Stimulated activated CD8-positive, alpha-beta memory T cell treated with anti-CD3 and anti-CD28 coated beads, Interleukin-15, amount 100 ng/mL, for 4 hours (primary cell): Measurements from ENCODE around the gene ZNF296.

ENCODE experiments used
- DNase-seq, 2 donors: peaks; one replicate each; pipeline ENCODE4 v3.0.0-alpha.2; 2020; ENCODE audit warnings: low read depth in 2 of 2

The ZNF296 gene

GRCh38 chr19:45059258-45059965 is 16.9 kb downstream of the ZNF296 start:
- peak; percentile 48 to 70 for DNase-seq

GRCh38 chr19:45058622-45059159 is 17.6 kb downstream of the ZNF296 start:
- DNase-seq: no peak

- DNase-seq: no peak
Observed at GRCh38 chr19:45057444-45057843, 18.8 kb downstream of the ZNF296 start.

- DNase-seq: no peak
Observed at GRCh38 chr19:45056831-45057230, 19.4 kb downstream of the ZNF296 start.

GRCh38 chr19:45051929-45052579 is 24.2 kb downstream of the ZNF296 start:
- no peak for DNase-seq

GRCh38 chr19:45050036-45050435 is 26.2 kb downstream of the ZNF296 start:
- no peak for DNase-seq

GRCh38 chr19:45049073-45049736 is 27.1 kb downstream of the ZNF296 start:
- DNase-seq: no peak

GRCh38 chr19:45047188-45047797 is 29.0 kb downstream of the ZNF296 start:
- DNase-seq: no peak

GRCh38 chr19:45046355-45046754 is 29.9 kb downstream of the ZNF296 start:
- no peak for DNase-seq

GRCh38 chr19:45045671-45046353 is 30.5 kb downstream of the ZNF296 start:
- no peak for DNase-seq

GRCh38 chr19:45041125-45041524 is 35.2 kb downstream of the ZNF296 start:
- DNase-seq: no peak

- no peak for DNase-seq
Observed at GRCh38 chr19:45040059-45040771, 36.1 kb downstream of the ZNF296 start.

GRCh38 chr19:45038931-45039893 is 37.1 kb downstream of the ZNF296 start, which contains the start of gene CLASRP:
TSS of gene CLASRP (plus strand) at chr19:45039045. CDS start at chr19:45040213, 1,168 bp downstream.
- peak; percentile 70 to 71 for DNase-seq

GRCh38 chr19:45037393-45038169 is 38.7 kb downstream of the ZNF296 start:
- no peak for DNase-seq

GRCh38 chr19:45035755-45036154 is 40.5 kb downstream of the ZNF296 start:
- DNase-seq: no peak

- DNase-seq: no peak
Observed at GRCh38 chr19:45032421-45032820, 43.9 kb downstream of the ZNF296 start.

- DNase-seq: no peak
Observed at GRCh38 chr19:45030825-45031224, 45.5 kb downstream of the ZNF296 start.

GRCh38 chr19:45027371-45027770 is 48.9 kb downstream of the ZNF296 start:
- DNase-seq: no peak

- DNase-seq: no peak
Observed at GRCh38 chr19:45025264-45025663, 51.0 kb downstream of the ZNF296 start.
